Uterus (tissue), 4 donors: ENCODE data around the gene RBM15B. TPM values are rescaled to one million over a fixed set of nuclear protein-coding genes. Genes with fewer than 3 reads are reported as not detected.

Experiments used
- DNase-seq, 2 donors: peaks; one replicate each; pipeline ENCODE4 v3.0.0-alpha.2; 2019 to 2020
- H3K27ac ChIP-seq, 2 donors: fragments of 200-600 bp; sonication (generic); 1 replicate in 1 of 2; 2 replicates in 1 of 2; pipeline ENCODE4 v1.5.1; 2016 to 2018
- H3K27me3 ChIP-seq, 2 donors: fragments of 200-600 bp; sonication (generic); one replicate each; pipeline ENCODE4 v1.5.1; 2018 to 2019; ENCODE audit warnings: control low read depth in 1 of 2
- H3K36me3 ChIP-seq, 2 donors: fragments of 200-600 bp; sonication (generic); one replicate each; pipeline ENCODE4 v1.5.1; 2019; ENCODE audit warnings: control low read depth in 1 of 2
- H3K4me1 ChIP-seq, 2 donors: fragments of 200-600 bp; sonication (generic); one replicate each; pipeline ENCODE4 v1.5.1; 2018 to 2019; ENCODE audit warnings: control low read depth in 1 of 2
- H3K4me3 ChIP-seq, 2 donors: fragments of 200-600 bp; sonication (generic); 1 replicate in 1 of 2; 2 replicates in 1 of 2; pipeline ENCODE4 v1.5.1; 2018 to 2019; ENCODE audit warnings: mild to moderate bottlenecking in 1 of 2
- H3K9me3 ChIP-seq, 2 donors: fragments of 200-600 bp; sonication (generic); one replicate each; pipeline ENCODE4 v1.5.1; 2019; ENCODE audit warnings: control low read depth in 1 of 2
- CTCF ChIP-seq, 4 experiments: fragments of 200-600 bp in 2 of 4; fragments of 450-650 bp in 2 of 4; sonication (generic) in 2 of 4; IDR thresholded peaks; one replicate each; pipeline ENCODE4 v1.5.1; 2016 to 2019; ENCODE audit warnings: antibody characterized with exemption in 4 of 4, mild to moderate bottlenecking in 2 of 4, moderate library complexity in 1 of 4
- POLR2A ChIP-seq, 2 donors: fragments of 450-650 bp; IDR thresholded peaks; one replicate each; pipeline ENCODE4 v1.6.1; 2016; ENCODE audit warnings: antibody characterized with exemption in 2 of 2, mild to moderate bottlenecking in 1 of 2, moderate library complexity in 1 of 2
- intact Hi-C: fragments of 100-400 bp; cut with DNase I; formaldehyde crosslinking; loops from one replicate; pipeline ENCODE4 v1.15.1; 2023; ENCODE audit warnings: low total_unique reads
- total RNA-seq, 4 donors: library from RNA; depleted of rRNA in 3 of 4; stranded (reverse); fragments of >200 nt in 3 of 4; gene quantifications; one replicate each; pipeline versions ENCODE4 v1.1.0 to v1.2.4, GENCODE V29; 2014 to 2023
- donor health status: DM: yes; HTN: yes; CAD: no.

The RBM15B gene
- total RNA-seq, 4 donors from 2014 or later: 21.2 to 38.9 (median 28.1) TPM

GRCh38 chr3:51393134-51393495 is 2.0 kb downstream of the RBM15B start:
- Histone ChIP-seq H3K9me3 (no peaks in the 10 kb centered on the region), H3K4me1 (peaks cover 0 to 19% of the 10 kb centered on the region in 2 donors), H3K27ac (no peak overlapping the region), H3K27me3 (no peaks in the 10 kb centered on the region), H3K36me3 (no peaks in the 10 kb centered on the region), H3K4me3 (no peak overlapping the region)
- intact Hi-C loops: loop anchor here (5.0 kb wide), 1 partner anchor 109 kb away; the partner anchor contains the start of gene DCAF1
- TF ChIP-seq POLR2A (IDR thresholded peaks at IDR 0.05): no peak
- no peak for TF ChIP-seq CTCF (IDR thresholded peaks at IDR 0.05)
- DNase-seq: no peak

- peaks cover 0 to 19% of the 10 kb centered on the region in 2 donors for H3K4me1 ChIP-seq
These were observed 2.5 kb downstream of the RBM15B start for GRCh38 chr3:51393564-51393963.

GRCh38 chr3:51394541-51394940 is 3.5 kb downstream of the RBM15B start:
- Histone ChIP-seq H3K9me3 (no peaks in the 10 kb centered on the region), H3K4me1 (peaks cover 0 to 19% of the 10 kb centered on the region in 2 donors), H3K27me3 (no peaks in the 10 kb centered on the region), H3K27ac (no peak overlapping the region), H3K4me3 (no peak overlapping the region), H3K36me3 (no peaks in the 10 kb centered on the region)
- intact Hi-C loops: loop anchor here (5.0 kb wide), 1 partner anchor 108 kb away; the partner anchor contains the start of gene DCAF1
- DNase-seq: no peak
- TF ChIP-seq POLR2A (IDR thresholded peaks at IDR 0.05) (no peak), CTCF (IDR thresholded peaks at IDR 0.05) (no peak)

More at GRCh38 chr3:51393564-51393963, 2.5 kb downstream of the RBM15B start:
- Histone ChIP-seq H3K4me3 (no peak overlapping the region), H3K36me3 (no peaks in the 10 kb centered on the region), H3K27ac (no peak overlapping the region), H3K27me3 (no peaks in the 10 kb centered on the region), H3K9me3 (no peaks in the 10 kb centered on the region)
- no peak for TF ChIP-seq POLR2A (IDR thresholded peaks at IDR 0.05)
- intact Hi-C loops: loop anchor here (5.0 kb wide), 1 partner anchor 109 kb away; the partner anchor contains the start of gene DCAF1
- DNase-seq: no peak

GRCh38 chr3:51395493-51396213 is 4.6 kb downstream of the RBM15B start:
- intact Hi-C loops: no loop called here
- Histone ChIP-seq H3K27me3 (no peaks in the 10 kb centered on the region), H3K36me3 (no peaks in the 10 kb centered on the region), H3K27ac (no peak overlapping the region), H3K4me3 (no peak overlapping the region), H3K4me1 (peaks cover 0 to 15% of the 10 kb centered on the region in 2 donors), H3K9me3 (no peaks in the 10 kb centered on the region)
- TF ChIP-seq CTCF (IDR thresholded peaks at IDR 0.05) (no peak), POLR2A (IDR thresholded peaks at IDR 0.05) (no peak)
- no peak for DNase-seq

GRCh38 chr3:51396401-51396800 is 5.3 kb downstream of the RBM15B start:
- Histone ChIP-seq H3K27ac (no peak overlapping the region), H3K9me3 (no peaks in the 10 kb centered on the region), H3K36me3 (no peaks in the 10 kb centered on the region), H3K4me3 (no peak overlapping the region), H3K27me3 (no peaks in the 10 kb centered on the region), H3K4me1 (peaks cover 0 to 13% of the 10 kb centered on the region in 2 donors)
- DNase-seq: no peak
- intact Hi-C loops: no loop called here
- TF ChIP-seq CTCF (IDR thresholded peaks at IDR 0.05): no peak
- TF ChIP-seq POLR2A (IDR thresholded peaks at IDR 0.05): no peak
